GM21526 (cell line): ENCODE results near the gene HOXB1.
"Not testable (repeated sequence)": the region's sequence is repeated elsewhere in the genome, so short reads cannot be mapped to it uniquely, and the experiment has no call there.

ENCODE experiments used
- ATAC-seq: cut with Tn5 transposase; IDR thresholded peaks from one replicate; pipeline ENCODE4 v1.9.1; 2021; ENCODE audit warnings: moderate library complexity; ENCODE audit not compliant: unreplicated experiment, low FRiP score

The HOXB1 gene

DNA sequence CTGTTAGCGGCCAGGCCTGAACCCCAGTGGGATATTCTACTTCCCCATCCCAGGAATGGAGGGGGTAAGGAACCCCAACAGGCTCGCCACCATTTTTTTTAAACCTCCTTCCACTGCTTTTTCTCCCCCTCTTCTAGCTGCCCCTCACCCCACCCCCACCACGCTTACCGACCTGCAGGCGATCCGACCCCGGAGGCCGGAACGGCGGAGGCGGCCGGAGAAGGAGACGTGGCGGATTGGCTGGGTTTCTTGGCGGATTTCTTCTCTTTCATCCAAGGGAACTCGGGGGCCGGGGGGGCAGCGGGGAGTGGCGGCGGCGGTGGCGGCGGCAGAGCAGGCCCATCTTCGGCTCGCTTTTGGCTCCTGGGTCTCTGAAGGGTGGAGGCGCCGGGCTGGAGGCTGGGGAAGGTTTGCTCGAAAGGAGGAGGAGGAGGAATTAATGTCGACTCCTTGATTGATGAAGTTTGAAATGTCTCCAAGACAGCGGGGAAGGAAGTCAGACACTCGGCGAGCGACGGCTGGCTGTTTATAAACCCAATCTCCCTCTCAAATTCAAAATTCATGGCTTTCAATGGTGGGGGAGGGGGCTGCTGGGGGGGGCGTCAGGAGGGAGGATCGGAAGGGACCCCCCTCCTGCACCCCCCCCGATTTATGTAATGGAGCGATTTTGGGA lies 13.7 kb upstream of the HOXB1 start:
- no peak for ATAC-seq

DNA sequence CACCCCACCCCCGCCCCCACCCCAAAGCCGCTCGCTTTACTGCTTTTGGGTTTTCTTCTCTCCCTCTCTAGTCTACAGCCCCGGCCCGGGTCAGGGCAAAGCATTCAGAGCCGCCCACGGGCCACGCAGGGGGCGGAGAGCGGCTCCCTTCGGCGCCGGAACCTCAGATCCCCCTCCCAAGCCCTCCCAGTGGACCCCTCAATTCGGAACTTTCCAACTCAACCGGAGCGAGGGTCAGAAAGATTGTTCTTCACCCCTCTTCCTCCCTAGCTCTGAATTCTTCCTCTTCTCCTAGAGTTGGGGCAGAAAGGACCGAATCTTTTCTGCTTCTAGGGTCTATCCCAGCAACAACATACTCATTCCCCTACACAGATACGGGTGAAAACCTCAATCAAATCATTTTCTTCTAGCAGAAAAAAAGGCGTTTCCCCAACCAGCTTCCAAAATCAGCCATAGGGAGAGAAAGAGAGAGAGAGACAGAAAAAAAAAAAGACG lies 13.1 kb upstream of the HOXB1 start:
- no peak for ATAC-seq

DNA sequence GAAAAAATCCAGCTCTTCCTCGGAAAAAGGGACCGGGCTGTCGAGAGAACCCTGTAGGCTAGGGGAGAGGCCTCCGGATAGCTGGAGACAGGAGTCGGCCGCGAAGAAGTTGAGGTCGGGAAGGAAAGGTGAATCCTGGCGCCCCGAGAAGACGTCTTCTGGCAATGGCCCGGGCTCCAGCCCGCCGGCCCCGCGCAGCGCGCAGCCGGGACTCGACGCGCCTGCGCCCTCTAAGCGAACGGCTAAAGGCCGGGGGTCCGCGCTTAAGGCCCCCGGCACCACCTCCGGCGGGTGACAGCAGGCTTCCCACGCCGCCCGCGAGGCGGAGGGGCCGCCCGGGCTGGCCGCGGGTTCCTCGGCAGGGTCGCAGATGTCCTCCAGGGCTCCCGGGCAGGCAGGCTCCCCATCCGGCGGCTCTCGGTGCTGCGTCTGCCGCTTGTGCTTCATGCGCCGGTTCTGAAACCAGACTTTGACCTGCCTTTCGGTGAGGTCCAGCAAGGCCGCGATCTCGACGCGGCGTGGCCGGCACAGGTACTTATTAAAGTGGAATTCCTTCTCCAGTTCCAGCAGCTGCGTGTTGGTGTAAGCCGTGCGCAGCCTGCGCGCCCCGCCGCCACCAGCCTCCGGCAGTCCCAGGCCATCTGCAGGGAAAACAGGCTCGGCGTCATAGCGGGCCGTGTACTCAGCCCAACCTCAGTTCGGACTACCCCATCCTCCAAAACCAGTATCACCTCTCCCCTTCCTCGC lies 12.5 kb upstream of the HOXB1 start:
- ATAC-seq, result no peak

DNA sequence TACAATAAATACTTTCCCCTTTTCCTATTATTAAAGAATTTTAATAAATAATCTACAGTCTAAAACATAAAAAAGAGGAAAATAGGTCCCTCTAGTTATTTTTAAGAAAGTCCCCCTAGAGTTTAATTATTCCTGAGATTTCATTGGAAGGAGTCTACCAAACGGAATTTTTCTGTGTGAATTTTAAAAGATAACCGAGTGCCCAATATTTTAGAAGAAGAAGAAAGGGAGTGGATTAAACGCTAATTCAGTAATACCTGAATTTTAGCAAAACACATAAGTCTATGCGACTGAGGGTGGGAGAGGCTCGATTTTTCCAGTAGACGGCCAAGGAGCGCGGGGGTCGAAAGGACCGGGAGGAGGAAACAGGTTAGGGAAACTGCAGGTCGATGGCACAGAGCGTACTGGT lies 11.9 kb upstream of the HOXB1 start:
- no peak for ATAC-seq

DNA sequence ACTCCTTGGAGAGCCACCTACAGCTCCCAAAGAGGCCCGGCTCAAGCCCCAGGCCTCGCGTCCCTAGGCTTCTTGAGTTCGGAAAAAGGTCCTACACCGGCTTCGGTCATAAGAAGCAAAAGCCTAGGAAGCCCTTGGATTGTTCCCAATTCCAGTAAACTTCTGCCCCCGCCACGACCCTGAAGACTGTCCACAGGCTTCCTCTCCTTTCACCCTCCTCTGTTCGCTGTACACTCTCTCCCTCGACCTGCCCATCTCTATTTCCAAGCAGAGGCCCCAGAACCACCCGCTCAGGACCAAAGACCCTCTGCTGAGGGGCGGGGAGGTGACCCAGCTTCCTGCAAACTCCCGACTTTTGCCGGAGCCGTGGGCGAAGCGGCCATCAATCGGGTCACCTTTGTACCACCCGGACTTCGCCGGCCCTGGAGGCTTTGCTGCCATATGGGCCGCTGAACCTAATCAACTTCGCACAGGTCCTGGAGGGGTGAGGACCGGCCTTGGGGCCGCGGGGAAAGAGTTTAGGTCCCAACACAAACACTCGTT lies 11.4 kb upstream of the HOXB1 start:
- ATAC-seq, result no peak

DNA sequence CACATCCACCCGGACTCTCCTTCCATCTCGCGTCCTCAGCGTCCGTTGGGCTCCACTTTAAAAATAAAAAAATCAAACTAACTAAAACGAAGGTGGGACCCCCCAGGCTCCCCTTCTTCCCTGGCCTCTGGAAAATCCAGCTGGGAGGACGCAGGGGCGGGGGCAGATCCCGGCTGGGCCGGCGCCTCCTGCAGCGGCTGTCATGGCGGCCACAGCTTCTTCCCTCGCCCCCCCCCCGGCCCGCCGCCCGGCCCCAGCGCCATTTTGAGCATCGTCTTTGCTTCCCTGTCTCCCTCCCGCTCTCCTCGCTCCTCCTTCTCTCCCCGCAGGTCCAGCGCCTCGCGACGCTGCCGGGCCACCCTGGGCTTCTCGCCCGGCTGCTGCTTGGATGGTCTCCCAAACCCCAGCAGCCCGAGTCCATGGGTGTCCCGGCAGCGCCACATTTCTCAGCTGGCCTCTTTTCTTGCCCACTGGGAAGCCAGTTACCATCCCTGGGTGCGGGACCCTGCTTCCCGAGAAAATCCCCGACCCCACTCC lies 10.8 kb upstream of the HOXB1 start:
- ATAC-seq, result no peak

DNA sequence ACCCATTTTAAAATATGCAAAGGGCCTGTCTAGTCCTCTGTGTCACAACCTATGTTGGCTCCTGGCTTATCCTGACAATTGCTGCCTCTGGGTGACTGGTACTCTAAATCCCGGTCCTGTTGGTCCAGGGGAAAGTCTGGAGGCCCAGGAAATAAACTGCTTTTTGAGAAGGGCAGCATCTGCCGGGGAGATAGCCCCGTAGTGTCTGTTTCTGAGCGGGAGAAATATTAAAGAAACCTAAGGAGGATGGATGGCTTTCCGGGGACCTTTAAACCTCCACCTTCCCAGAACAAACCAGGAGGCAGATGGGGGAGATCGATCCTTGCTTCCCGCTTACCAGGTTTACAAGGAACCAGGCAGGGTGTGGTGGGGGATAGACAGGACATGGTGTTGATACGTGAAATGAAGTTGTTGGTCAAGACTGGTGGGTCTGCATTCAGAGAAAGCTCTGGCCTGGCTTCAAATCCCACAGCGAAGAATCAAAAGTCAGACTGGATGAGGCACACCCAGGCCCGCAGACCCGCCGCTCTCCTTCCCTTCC lies 10.3 kb upstream of the HOXB1 start:
- ATAC-seq, result no peak

DNA sequence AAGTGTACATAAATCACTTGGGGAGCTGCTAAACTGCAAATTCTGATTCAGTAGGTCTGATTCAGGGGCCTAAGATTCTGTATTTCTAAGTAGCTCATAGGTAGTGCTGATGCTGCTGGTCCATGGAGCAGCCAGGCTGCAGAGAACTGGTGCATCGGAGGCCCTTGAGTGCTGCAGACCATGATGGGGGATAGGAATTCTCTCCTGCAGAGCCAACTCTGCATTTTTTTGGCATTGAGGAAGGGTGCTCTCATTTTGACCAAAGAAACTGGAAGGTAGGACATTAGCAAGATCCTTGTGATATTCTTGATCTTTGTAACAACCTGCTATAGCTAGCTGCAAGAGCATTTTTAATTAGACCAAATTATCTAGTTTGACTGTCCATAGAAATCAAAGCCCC lies 9.4 kb upstream of the HOXB1 start:
- ATAC-seq, result no peak

DNA sequence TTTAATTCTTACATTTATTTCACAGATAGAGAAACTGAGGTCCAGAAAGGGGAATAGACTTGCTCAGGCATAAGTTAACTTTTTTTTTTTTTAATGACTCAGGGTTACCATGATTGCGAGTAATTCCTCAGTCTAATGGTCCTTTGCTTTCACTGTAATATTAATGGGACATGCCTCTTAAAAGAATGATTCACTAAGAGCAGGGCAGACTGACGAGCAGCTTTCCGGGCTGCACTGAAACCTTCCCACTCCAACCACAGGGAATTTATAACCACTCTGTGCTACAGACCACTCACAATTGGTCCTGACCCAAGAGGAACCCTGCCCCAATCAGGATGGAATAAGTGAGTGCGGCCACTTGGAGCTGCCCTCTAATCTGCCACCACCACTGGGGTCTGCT lies 8.4 kb upstream of the HOXB1 start:
- no peak for ATAC-seq

DNA sequence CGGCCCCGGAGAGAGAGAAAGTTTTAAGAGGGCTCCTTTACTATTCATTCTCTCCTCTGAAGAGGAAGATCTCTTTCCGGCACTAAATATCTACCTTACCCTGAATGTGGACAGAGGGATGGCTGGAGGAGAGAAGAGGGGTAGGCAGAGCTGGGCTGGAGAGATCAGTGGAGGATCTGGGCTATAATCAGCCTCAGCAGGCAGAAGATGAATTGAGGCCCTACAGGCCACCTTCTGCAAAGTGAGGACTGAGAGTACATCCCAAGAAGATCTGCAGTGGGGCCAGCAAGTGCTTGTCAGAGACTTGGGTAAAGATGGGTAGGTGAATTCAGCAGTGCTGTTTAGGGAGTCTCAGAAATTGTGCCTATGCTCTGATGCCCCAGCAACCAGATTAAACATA lies 6.5 kb upstream of the HOXB1 start:
- ATAC-seq, result no peak

DNA sequence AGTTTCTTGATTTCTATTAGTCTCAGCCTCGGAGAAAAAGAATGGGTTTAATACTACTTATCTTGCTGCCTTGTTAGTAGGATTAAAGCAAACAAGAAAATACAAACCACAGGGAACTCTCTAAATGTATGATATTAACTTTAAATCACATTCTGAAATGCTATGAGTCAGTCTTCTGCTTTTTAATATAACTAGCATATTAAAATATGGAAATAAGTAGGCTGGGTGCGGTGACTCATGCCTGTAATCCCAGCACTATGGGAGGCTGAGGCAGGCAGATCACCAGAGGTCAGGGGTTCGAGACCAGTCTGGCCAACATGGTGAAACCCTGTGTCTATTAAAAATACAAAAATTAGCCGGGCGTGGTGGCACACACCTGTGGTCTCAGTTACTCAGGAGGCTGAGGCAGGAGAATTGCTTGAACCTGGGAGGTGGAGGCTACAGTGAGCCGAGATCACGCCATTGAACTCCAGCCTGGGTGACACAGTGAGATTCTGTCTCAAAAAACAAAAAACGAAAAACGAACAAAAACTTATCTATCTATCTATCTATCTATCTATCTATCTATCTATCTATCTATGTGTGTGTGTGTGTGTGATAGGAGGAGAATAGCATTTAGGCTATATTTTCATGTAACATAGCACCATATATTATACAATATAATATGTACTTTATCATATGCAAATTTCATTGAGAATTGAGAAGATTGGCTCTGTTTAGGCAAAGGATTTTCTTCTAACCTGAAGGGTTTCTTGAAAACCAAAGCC lies 5.2 kb upstream of the HOXB1 start:
- not testable (repeated sequence) for ATAC-seq

DNA sequence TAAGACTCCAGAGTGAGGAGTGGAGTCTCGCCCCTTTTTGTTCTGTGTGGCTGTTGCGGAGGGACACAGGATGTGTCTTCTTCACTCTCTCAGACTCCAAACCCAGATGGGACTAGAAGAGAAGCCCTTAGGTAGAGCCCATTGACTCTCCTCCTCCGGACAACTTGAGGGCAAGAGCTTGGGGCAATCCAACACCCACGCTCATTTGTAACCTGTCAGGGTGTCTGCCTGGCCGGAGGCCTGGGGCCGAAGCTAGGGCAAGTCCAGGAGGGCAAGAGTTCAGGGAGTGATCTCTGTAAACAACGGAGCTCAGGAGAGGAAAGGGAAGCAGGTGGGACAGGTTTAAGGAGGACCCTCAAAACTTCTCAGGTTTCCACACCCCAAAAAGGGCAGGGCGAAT lies 1.4 kb upstream of the HOXB1 start:
- no peak for ATAC-seq

DNA sequence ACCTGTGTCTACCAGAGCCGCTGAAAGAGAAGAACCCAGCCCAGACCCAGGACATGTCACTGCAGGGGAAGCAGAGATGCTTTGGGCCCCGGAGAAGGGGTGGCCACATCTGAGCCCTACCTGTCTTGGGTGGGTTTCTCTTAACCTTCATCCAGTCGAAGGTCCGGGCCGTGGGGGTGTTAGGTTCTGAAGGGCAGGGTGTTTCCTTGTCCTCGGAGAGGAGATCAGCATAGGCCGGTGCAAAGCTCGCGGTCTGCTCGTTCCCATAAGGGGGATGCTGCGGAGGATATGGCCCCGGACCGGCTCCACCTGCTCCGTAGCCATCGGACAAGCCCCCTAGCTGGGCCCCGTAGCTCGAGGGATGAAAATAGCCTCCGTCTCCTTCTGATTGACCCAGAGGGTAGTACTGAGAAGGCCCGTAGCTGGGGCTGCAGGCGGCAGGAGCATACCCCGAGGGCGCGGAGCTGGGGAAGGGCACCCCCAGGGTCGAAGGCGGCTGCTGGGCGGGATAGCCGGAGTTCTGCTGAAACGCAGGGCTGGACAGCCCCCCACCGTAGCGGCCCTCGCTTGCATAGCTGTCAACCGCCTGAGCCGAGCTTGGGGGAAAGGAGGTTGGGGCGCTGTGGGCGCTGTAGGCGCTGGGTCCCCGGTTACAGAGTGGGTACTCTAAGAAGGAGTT lies 464 bp downstream of the HOXB1 start:
- no peak for ATAC-seq

DNA sequence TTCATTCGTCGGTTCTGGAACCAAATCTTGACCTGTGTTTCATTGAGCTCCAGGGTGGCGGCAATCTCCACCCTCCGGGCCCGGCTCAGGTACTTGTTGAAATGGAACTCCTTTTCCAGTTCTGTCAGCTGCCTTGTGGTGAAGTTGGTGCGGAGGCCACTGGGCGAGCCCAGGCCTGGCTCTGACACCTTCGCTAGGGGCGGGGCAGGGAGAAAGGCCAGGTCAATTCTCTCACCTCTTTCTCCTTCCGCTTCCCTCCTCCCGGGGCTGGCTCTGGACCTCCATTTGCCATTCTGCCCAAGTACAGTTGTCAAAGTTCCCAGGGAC lies 1.2 kb downstream of the HOXB1 start:
- no peak for ATAC-seq

DNA sequence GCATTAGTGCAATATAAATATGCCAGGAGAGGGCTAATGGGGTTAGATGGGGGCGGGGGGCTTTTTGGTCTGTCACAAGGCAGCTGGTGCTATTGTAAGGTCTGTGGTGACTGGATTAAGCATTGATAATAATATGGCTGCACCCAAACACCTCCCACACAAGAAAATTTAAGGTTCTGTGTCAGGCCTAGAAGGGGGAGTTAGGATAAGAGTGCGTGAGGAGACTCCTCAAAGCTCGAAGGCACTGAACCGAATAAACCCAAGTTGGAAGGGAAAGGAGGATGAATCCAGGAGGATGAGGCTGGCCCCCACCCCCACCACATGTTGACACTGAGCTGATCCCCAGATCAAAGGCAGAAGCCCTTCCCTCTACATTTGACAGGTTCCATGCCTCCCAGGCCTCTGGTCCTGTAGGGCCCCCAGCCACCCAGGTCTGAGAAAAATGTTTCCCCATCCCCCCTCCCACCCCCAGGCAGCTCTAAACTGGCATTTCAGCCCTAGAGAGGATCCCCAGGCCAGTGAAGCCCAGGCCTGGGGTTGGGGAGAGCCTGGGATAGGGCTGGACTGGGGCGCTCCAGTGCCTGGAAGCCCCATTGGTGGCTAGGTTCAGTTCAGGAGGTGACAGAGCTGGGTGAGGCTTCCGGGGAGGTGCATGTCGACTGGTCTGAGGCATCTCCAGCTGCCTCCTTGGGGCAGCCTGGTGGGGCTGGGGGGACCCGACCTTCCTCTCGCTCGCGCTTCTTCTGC lies 1.7 kb downstream of the HOXB1 start:
- ATAC-seq, result no peak

DNA sequence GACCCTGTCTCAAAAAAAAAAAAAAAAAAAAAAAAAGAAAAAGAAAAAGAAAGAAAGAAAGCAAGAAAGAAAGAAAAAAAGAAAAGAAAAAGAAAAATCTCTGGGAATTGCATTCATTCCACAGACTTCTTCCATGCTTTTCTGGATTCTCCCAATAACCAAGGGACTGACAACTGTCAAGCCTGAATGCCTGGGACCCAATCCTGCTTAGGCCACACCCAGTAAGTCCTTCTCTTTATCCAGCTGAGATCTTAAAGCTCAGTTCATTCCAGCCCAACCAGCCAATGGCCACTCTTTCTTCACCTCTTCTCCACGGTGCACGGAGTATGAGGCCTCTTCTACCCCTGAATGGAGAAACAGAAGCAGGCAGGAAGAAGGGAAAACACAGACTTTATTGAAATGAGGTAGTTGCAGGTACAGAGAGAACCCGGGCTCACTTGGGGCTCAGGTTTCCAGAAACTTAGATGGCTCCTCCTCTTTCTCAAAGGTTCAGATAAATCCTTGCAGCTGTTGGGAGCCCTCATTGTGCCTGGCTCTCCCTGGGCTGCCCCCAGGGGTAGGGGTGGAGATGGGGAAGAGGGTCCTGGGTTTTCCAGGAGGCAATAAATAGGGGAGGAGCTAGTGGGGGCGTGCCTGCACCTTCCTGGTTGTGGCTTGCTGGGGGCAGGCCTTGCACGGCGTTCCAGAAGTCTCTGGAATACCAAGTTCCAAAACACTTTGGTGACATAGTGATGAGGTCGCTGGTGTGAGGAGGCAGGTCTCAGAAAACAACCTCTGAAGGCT lies 2.5 kb downstream of the HOXB1 start:
- ATAC-seq, result no peak

DNA sequence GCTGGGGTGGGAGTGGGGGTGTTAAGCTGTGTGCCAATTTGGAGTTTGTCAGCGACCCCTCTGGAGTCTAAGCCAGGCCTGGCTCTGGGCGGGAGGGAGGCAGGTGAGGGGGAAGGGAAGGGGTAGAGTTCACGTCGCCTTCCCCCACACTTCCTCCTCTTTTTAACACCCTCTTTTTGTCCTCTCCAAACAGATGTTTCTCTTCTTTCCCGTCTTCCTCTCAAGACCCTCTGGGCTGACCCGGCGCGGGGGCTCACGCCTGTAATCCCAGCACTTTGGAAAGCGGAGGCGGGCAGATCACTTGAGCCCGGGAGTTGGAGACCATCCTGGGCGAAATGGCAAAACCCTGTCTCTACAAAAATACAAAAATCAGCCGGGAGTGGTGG lies 3.3 kb downstream of the HOXB1 start:
- no peak for ATAC-seq

DNA sequence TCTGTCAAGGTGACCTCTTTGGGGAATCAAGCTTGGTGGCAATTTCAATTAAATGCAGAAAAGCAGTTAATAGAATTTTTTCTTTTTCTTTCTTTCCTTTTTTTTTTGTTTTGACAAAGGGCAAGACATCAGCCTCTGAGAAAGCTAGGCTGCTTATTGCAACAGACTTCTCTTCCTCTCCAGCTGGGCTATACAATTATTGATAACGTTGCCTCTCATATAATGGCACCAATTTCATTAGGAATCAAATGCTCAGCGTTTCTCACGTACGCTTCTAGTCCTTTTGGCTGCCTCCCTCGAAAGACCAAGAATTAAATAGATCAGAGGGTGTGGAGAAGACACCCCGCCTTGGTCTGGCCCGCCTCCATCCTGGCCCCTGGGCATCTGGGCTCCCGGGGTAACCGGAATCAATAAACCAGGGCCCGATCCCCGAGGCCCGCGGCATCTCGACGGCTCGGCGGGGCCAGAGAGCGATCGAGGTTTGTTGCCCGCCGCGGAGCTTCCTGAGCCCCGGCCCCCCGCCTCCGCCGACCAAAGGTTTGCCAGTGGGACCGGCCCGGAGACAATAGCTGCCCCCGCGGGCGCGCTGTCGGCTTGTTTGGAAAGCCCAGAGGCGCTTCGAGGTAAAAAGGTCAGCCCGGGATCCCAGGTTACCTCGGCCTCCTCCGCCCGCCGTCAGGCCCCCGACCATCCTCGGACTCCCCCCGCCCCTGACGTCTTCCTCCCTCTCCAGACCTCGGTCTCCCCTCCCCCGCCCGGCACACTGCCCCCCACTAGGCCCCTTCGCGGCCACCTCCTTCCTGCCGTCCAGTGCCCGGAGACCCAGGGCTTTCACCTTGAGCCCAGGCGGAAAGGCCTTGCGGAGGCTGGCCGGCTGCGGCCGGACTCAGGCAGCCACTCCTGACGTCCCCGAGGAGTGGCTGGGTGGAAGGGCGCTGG lies 3.9 kb downstream of the HOXB1 start:
- ATAC-seq, result no peak
